Myocyte (in vitro differentiated cells): Measurements from ENCODE around the gene CBX6. TPM values are rescaled to one million over a fixed set of nuclear protein-coding genes. Genes with fewer than 3 reads are reported as not detected.
"Not testable (repeated sequence)": the region's sequence is repeated elsewhere in the genome, so short reads cannot be mapped to it uniquely, and the experiment has no call there.

Experiments
- DNase-seq: peaks from one replicate; pipeline ENCODE4 v3.0.0-alpha.2; 2012; ENCODE audit warnings: low read depth
- total RNA-seq: library from RNA; depleted of rRNA; stranded (reverse); fragments of >200 nt; gene quantifications from 2 replicates; pipeline ENCODE4 v1.2.3, GENCODE V29; 2014

CBX6 gene
- total RNA-seq, 1 donor from 2014 or later: 26.1 TPM

- DNase-seq: no peak
These were observed 10.7 kb downstream of the CBX6 start for GRCh38 chr22:38861170-38861876.

- DNase-seq: no peak
These were observed 11.5 kb downstream of the CBX6 start for GRCh38 chr22:38860283-38861169.

- DNase-seq: no peak
These were observed 12.3 kb downstream of the CBX6 start for GRCh38 chr22:38859581-38860282.

GRCh38 chr22:38858492-38858891 lies 13.5 kb downstream of the CBX6 start:
- DNase-seq: no peak

GRCh38 chr22:38854476-38854875 lies 17.5 kb downstream of the CBX6 start:
- not testable (repeated sequence) for DNase-seq

- not testable (repeated sequence) for DNase-seq
These were observed 18.1 kb downstream of the CBX6 start for GRCh38 chr22:38853883-38854282.

GRCh38 chr22:38853196-38853651 lies 18.8 kb downstream of the CBX6 start:
- DNase-seq: no peak

GRCh38 chr22:38852522-38852921 lies 19.5 kb downstream of the CBX6 start:
- no peak for DNase-seq

GRCh38 chr22:38850941-38851849 lies 20.8 kb downstream of the CBX6 start:
- DNase-seq: no peak

GRCh38 chr22:38850399-38850798 lies 21.6 kb downstream of the CBX6 start:
- DNase-seq: no peak

GRCh38 chr22:38849811-38850210 lies 22.2 kb downstream of the CBX6 start:
- DNase-seq: no peak

GRCh38 chr22:38846412-38846811 lies 25.6 kb downstream of the CBX6 start:
- DNase-seq: no peak

GRCh38 chr22:38845004-38845740 lies 26.8 kb downstream of the CBX6 start:
- DNase-seq: peak; percentile 59

- no peak for DNase-seq
These were observed 27.6 kb downstream of the CBX6 start for GRCh38 chr22:38844315-38845003.

- DNase-seq: peak; percentile 35
These were observed 28.2 kb downstream of the CBX6 start, which contains the start of gene NPTXR for GRCh38 chr22:38843657-38844314. Gene NPTXR, minus strand, starts transcription at chr22:38844028.

GRCh38 chr22:38843201-38843656 lies 28.8 kb downstream of the CBX6 start:
- DNase-seq: peak; percentile 36

GRCh38 chr22:38842512-38843200 lies 29.4 kb downstream of the CBX6 start:
- no peak for DNase-seq

- no peak for DNase-seq
These were observed 30.4 kb downstream of the CBX6 start for GRCh38 chr22:38841635-38842034.
